MM.1S (cell line): ENCODE measurements around the gene RSRP1.
"Not testable (repeated sequence)": the region's sequence is repeated elsewhere in the genome, so short reads cannot be mapped to it uniquely, and the experiment has no call there.

Source experiments
- DNase-seq: peaks from one replicate; pipeline ENCODE4 v3.0.0-alpha.2; 2015
- H2AFZ ChIP-seq: fragments of 300-600 bp; sonication (generic); 2 replicates; pipeline ENCODE4 v1.6.0; 2016; ENCODE audit warnings: antibody characterized with exemption, low read length
- H3F3A ChIP-seq: fragments of 300-600 bp; sonication (generic); 2 replicates; pipeline ENCODE4 v1.6.1; 2016; ENCODE audit warnings: mild to moderate bottlenecking, antibody characterized with exemption, low read length, moderate library complexity, mixed read lengths; ENCODE audit not compliant: insufficient read depth
- H3K27ac ChIP-seq: fragments of 300-600 bp; sonication (generic); 2 replicates; pipeline ENCODE4 v1.5.1; 2016; ENCODE audit warnings: mild to moderate bottlenecking, low read length
- H3K27me3 ChIP-seq: fragments of 300-600 bp; sonication (generic); replicated peaks from 2 replicates; pipeline ENCODE4 v1.6.0; 2016; ENCODE audit warnings: low read length; ENCODE audit not compliant: insufficient read depth
- H3K36me3 ChIP-seq: fragments of 300-600 bp; sonication (generic); replicated peaks from 2 replicates; pipeline ENCODE4 v1.6.1; 2016; ENCODE audit warnings: mild to moderate bottlenecking, low read length, mixed read lengths; ENCODE audit not compliant: insufficient read depth
- H3K4me1 ChIP-seq: fragments of 300-600 bp; sonication (generic); 2 replicates; pipeline ENCODE4 v1.6.1; 2016; ENCODE audit warnings: low read length, mixed read lengths
- H3K4me2 ChIP-seq: fragments of 300-600 bp; sonication (generic); 2 replicates; pipeline ENCODE4 v1.6.0; 2016; ENCODE audit warnings: low read depth, low read length
- H3K4me3 ChIP-seq: fragments of 300-600 bp; sonication (generic); 2 replicates; pipeline ENCODE4 v1.5.1; 2016; ENCODE audit warnings: low read length, mixed read lengths
- H3K79me2 ChIP-seq: fragments of 300-600 bp; sonication (generic); 2 replicates; pipeline ENCODE4 v1.6.1; 2016; ENCODE audit warnings: mixed run types, low read length, mixed read lengths
- H3K9ac ChIP-seq: fragments of 300-600 bp; sonication (generic); 2 replicates; pipeline ENCODE4 v1.6.1; 2016; ENCODE audit warnings: low read length, mixed read lengths
- H3K9me2 ChIP-seq: fragments of 300-600 bp; sonication (generic); replicated peaks from 2 replicates; pipeline ENCODE4 v1.6.1; 2016; ENCODE audit warnings: mild to moderate bottlenecking, low read length, mixed read lengths; ENCODE audit not compliant: insufficient read depth
- H3K9me3 ChIP-seq: fragments of 300-600 bp; sonication (generic); replicated peaks from 2 replicates; pipeline ENCODE4 v1.6.1; 2016; ENCODE audit warnings: mild to moderate bottlenecking, low read length, mixed read lengths; ENCODE audit not compliant: insufficient read depth
- H4K20me1 ChIP-seq: fragments of 300-600 bp; sonication (generic); 2 replicates; pipeline ENCODE4 v1.6.1; 2016; ENCODE audit warnings: mild to moderate bottlenecking, low read length, moderate library complexity, mixed read lengths; ENCODE audit not compliant: insufficient read depth
- CTCF ChIP-seq: fragments of 300-600 bp; sonication (generic); IDR thresholded peaks from 2 replicates; pipeline ENCODE4 v1.5.1; 2016; ENCODE audit warnings: antibody characterized with exemption, low read length, mixed read lengths
- EZH2 ChIP-seq: fragments of 300-600 bp; sonication (generic); optimal IDR thresholded peaks from 2 replicates; pipeline ENCODE3; 2017; ENCODE audit warnings: low read depth, mild to moderate bottlenecking, antibody characterized with exemption, low read length, mixed read lengths
- EZH2phosphoT487 ChIP-seq: fragments of 300-600 bp; sonication (generic); IDR thresholded peaks from 2 replicates; pipeline ENCODE4 v1.6.1; 2018; ENCODE audit warnings: antibody characterized with exemption, low read length

Gene RSRP1

GRCh38 chr1:25239681-25240541 is 7.3 kb downstream of the RSRP1 start:
- H3K27me3 ChIP-seq = no peaks in the 10 kb centered on the region
- peak overlapping the region; percentile 36 for H2AFZ ChIP-seq
- H3K79me2 ChIP-seq = peaks cover 42% of the 10 kb centered on the region
- H3K27ac ChIP-seq = peak overlapping the region; percentile 89
- no peaks in the 10 kb centered on the region for H4K20me1 ChIP-seq
- peak; percentile 96 for DNase-seq
- peaks cover 24% of the 10 kb centered on the region for H3K36me3 ChIP-seq
- peaks cover 44% of the 10 kb centered on the region for H3K4me1 ChIP-seq
- H3K4me3 ChIP-seq = peak overlapping the region; percentile 59
- H3F3A ChIP-seq = peaks cover 61% of the 10 kb centered on the region
- no peaks in the 10 kb centered on the region for H3K9me2 ChIP-seq
- peak overlapping the region; percentile 70 for H3K9ac ChIP-seq
- H3K4me2 ChIP-seq = peak overlapping the region; percentile 96
- TF ChIP-seq EZH2 (no peak), EZH2phosphoT487 (no peak), CTCF (peak; percentile 59)
- no peaks in the 10 kb centered on the region for H3K9me3 ChIP-seq

DNA sequence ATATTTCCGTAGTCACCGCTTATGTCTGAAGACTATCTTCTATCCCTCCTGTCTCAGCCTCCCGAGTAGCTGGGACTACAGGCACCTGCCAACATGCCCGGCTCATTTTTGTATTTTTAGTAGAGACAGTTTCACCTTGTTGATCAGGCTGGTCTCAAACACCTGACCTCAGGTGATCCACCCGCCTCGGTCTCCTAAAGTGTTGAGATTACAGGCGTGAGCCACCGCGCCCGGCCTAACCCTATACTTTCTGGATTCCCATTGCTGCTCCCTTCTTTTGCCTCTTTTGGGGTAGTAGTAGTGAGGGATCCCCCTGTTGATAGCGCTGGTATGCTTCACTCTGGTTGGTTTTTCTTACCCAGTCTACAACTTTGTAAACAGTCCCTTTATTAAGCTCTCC is 9.2 kb downstream of the RSRP1 start:
- peaks cover 32% of the 10 kb centered on the region for H3K79me2 ChIP-seq
- no peak overlapping the region for H3K9ac ChIP-seq
- H3K9me3 ChIP-seq = no peaks in the 10 kb centered on the region
- no peaks in the 10 kb centered on the region for H3K27me3 ChIP-seq
- no peak overlapping the region for H3K4me3 ChIP-seq
- H3K36me3 ChIP-seq = peaks cover 9% of the 10 kb centered on the region
- H3K4me2 ChIP-seq = no peak overlapping the region
- no peaks in the 10 kb centered on the region for H3K9me2 ChIP-seq
- TF ChIP-seq EZH2 (no peak), CTCF (no peak), EZH2phosphoT487 (no peak)
- no peaks in the 10 kb centered on the region for H4K20me1 ChIP-seq
- DNase-seq = no peak
- no peak overlapping the region for H2AFZ ChIP-seq
- peaks cover 34% of the 10 kb centered on the region for H3K4me1 ChIP-seq
- no peak overlapping the region for H3K27ac ChIP-seq
- peaks cover 52% of the 10 kb centered on the region for H3F3A ChIP-seq

- Histone ChIP-seq H3F3A (peaks cover 45% of the 10 kb centered on the region), H3K4me2 (peak overlapping the region; percentile 77; the same call in 1 of the 2 replicates), H3K27ac (peak overlapping the region; percentile 63; the same call in 1 of the 2 replicates), H2AFZ (0 out of 2 replicates have a peak overlapping the region, but pooled peaks have one; percentile 39), H3K4me1 (peaks cover 37% of the 10 kb centered on the region), H3K79me2 (peaks cover 35% of the 10 kb centered on the region), H3K4me3 (0 out of 2 replicates have a peak overlapping the region, but pooled peaks have one; percentile 19)
- H3K27me3 ChIP-seq, H3K36me3 ChIP-seq, H3K9me2 ChIP-seq, DNase-seq, H3K9me3 ChIP-seq, H3K9ac ChIP-seq, H4K20me1 ChIP-seq: not testable (repeated sequence)
These were observed 11.0 kb downstream of the RSRP1 start for GRCh38 chr1:25236261-25236660.

- not testable (repeated sequence) for H3K9ac ChIP-seq, H3K9me2 ChIP-seq, H3K4me2 ChIP-seq, H3K27ac ChIP-seq, H2AFZ ChIP-seq, H3K27me3 ChIP-seq, H4K20me1 ChIP-seq, H3K9me3 ChIP-seq, H3K4me3 ChIP-seq, H3K36me3 ChIP-seq, DNase-seq
- Histone ChIP-seq H3K4me1 (peaks cover 36% of the 10 kb centered on the region), H3K79me2 (peaks cover 42% of the 10 kb centered on the region), H3F3A (peaks cover 40% of the 10 kb centered on the region)
These were observed 11.8 kb downstream of the RSRP1 start for GRCh38 chr1:25235411-25235810.
